ENCODE data around the gene NUBP2.

The NUBP2 gene

GRCh38 chr16:1757714-1758461 is 24.9 kb upstream of the NUBP2 start:
- no peak overlapping the region for H3K18ac ChIP-seq (ENCODE audit: low read length)

GRCh38 chr16:1758923-1759322 is 23.8 kb upstream of the NUBP2 start:
- Histone ChIP-seq H3K36me3 (replicated peaks in 1 of 2; ENCODE audit: control insufficient read depth in 2 of 2, insufficient read depth in 2 of 2, low read length in 2 of 2) (peaks cover 19 to 66% of the 10 kb centered on the region in 2 donors), H3K27ac (replicated peaks; ENCODE audit: low read length) (no peak overlapping the region), H4K91ac (ENCODE audit: low read depth, low read length, poor library complexity) (no peak overlapping the region), H2BK15ac (ENCODE audit: low read length) (no peak overlapping the region), H3K27me3 (ENCODE audit: control insufficient read depth in 3 of 3, insufficient read depth in 3 of 3, low read depth in 1 of 3, low read length in 3 of 3) (no peaks in the 10 kb centered on the region), H2BK5ac (ENCODE audit: low read length) (no peak overlapping the region), H4K8ac (ENCODE audit: low read depth, low read length) (no peak overlapping the region), H3K18ac (ENCODE audit: low read length) (no peak overlapping the region), H3K9ac (ENCODE audit: low read depth, low read length, poor library complexity) (peak overlapping the region; percentile 44), H2AFZ (ENCODE audit: low read length) (no peak overlapping the region), H3K14ac (ENCODE audit: low read length) (no peak overlapping the region), H3K4me1 (ENCODE audit: control insufficient read depth in 2 of 2, insufficient read depth in 1 of 2, low read depth in 1 of 2, low read length in 2 of 2) (peaks cover 0 to 8% of the 10 kb centered on the region in 2 donors), H3K4me2 (ENCODE audit: insufficient read depth, low read length, poor library complexity, severe bottlenecking) (no peak overlapping the region), H2BK120ac (ENCODE audit: low read depth, low read length) (no peak overlapping the region), H2BK12ac (ENCODE audit: low read length) (peak overlapping the region; percentile 22), H3K79me1 (ENCODE audit: low read depth, low read length) (no peaks in the 10 kb centered on the region), H3K23ac (ENCODE audit: low read depth, low read length, poor library complexity) (no peak overlapping the region), H3K4ac (ENCODE audit: low read length) (no peak overlapping the region), H3K9me3 (replicated peaks in 1 of 2; ENCODE audit: control insufficient read depth in 2 of 2, insufficient read depth in 1 of 2, low read depth in 1 of 2, low read length in 2 of 2) (no peaks in the 10 kb centered on the region), H2AK5ac (ENCODE audit: low read depth, low read length) (no peak overlapping the region), H3K4me3 (ENCODE audit: low read length in 2 of 2) (no peak overlapping the region)
- no CpG with 5 or more reads among the region's 18 CpGs for WGBS, 2 donors (ENCODE audit: extremely low coverage in 2 of 2, insufficient read length in 2 of 2, insufficient replicate concordance in 1 of 2)
- no peak for DNase-seq (ENCODE audit: low spot score)

More at GRCh38 chr16:1757714-1758461, 24.9 kb upstream of the NUBP2 start:
- no peak for DNase-seq (ENCODE audit: low spot score)
- Histone ChIP-seq H2BK5ac (ENCODE audit: low read length) (peak overlapping the region; percentile 66), H2AFZ (ENCODE audit: low read length) (no peak overlapping the region), H2BK15ac (ENCODE audit: low read length) (no peak overlapping the region), H3K27me3 (ENCODE audit: control insufficient read depth in 3 of 3, insufficient read depth in 3 of 3, low read depth in 1 of 3, low read length in 3 of 3) (no peaks in the 10 kb centered on the region), H4K91ac (ENCODE audit: low read depth, low read length, poor library complexity) (no peak overlapping the region), H3K36me3 (replicated peaks in 1 of 2; ENCODE audit: control insufficient read depth in 2 of 2, insufficient read depth in 2 of 2, low read length in 2 of 2) (peaks cover 18 to 62% of the 10 kb centered on the region in 2 donors), H3K4ac (ENCODE audit: low read length) (no peak overlapping the region), H3K79me1 (ENCODE audit: low read depth, low read length) (no peaks in the 10 kb centered on the region), H2BK12ac (ENCODE audit: low read length) (peak overlapping the region; percentile 22), H3K27ac (replicated peaks; ENCODE audit: low read length) (no peak overlapping the region), H3K14ac (ENCODE audit: low read length) (peak overlapping the region; percentile 21), H4K8ac (ENCODE audit: low read depth, low read length) (no peak overlapping the region), H3K4me1 (ENCODE audit: control insufficient read depth in 2 of 2, insufficient read depth in 1 of 2, low read depth in 1 of 2, low read length in 2 of 2) (peaks cover 0 to under 1% of the 10 kb centered on the region in 2 donors), H3K23ac (ENCODE audit: low read depth, low read length, poor library complexity) (peak overlapping the region; percentile 65), H3K4me2 (ENCODE audit: insufficient read depth, low read length, poor library complexity, severe bottlenecking) (peak overlapping the region; percentile 11), H3K4me3 (ENCODE audit: low read length in 2 of 2) (peak overlapping the region in 1 of 2 donors; percentile 41), H3K9ac (ENCODE audit: low read depth, low read length, poor library complexity) (no peak overlapping the region), H2AK5ac (ENCODE audit: low read depth, low read length) (no peak overlapping the region), H2BK120ac (ENCODE audit: low read depth, low read length) (no peak overlapping the region), H3K9me3 (replicated peaks in 1 of 2; ENCODE audit: control insufficient read depth in 2 of 2, insufficient read depth in 1 of 2, low read depth in 1 of 2, low read length in 2 of 2) (no peaks in the 10 kb centered on the region)
- no CpG with 5 or more reads among the region's 37 CpGs for WGBS, 2 donors (ENCODE audit: extremely low coverage in 2 of 2, insufficient read length in 2 of 2, insufficient replicate concordance in 1 of 2)

GRCh38 chr16:1759511-1759910 is 23.2 kb upstream of the NUBP2 start:
- Histone ChIP-seq H3K27ac (replicated peaks; ENCODE audit: low read length) (no peak overlapping the region), H2AK5ac (ENCODE audit: low read depth, low read length) (no peak overlapping the region), H3K4me2 (ENCODE audit: insufficient read depth, low read length, poor library complexity, severe bottlenecking) (no peak overlapping the region), H3K18ac (ENCODE audit: low read length) (no peak overlapping the region), H3K4ac (ENCODE audit: low read length) (no peak overlapping the region), H3K4me1 (ENCODE audit: control insufficient read depth in 2 of 2, insufficient read depth in 1 of 2, low read depth in 1 of 2, low read length in 2 of 2) (peaks cover 0 to 11% of the 10 kb centered on the region in 2 donors), H3K14ac (ENCODE audit: low read length) (no peak overlapping the region), H2BK12ac (ENCODE audit: low read length) (no peak overlapping the region), H3K79me1 (ENCODE audit: low read depth, low read length) (no peaks in the 10 kb centered on the region), H3K9ac (ENCODE audit: low read depth, low read length, poor library complexity) (no peak overlapping the region), H3K27me3 (ENCODE audit: control insufficient read depth in 3 of 3, insufficient read depth in 3 of 3, low read depth in 1 of 3, low read length in 3 of 3) (no peaks in the 10 kb centered on the region), H4K8ac (ENCODE audit: low read depth, low read length) (no peak overlapping the region), H3K4me3 (ENCODE audit: low read length in 2 of 2) (no peak overlapping the region), H3K23ac (ENCODE audit: low read depth, low read length, poor library complexity) (no peak overlapping the region), H3K36me3 (replicated peaks in 1 of 2; ENCODE audit: control insufficient read depth in 2 of 2, insufficient read depth in 2 of 2, low read length in 2 of 2) (peaks cover 22 to 68% of the 10 kb centered on the region in 2 donors), H2BK120ac (ENCODE audit: low read depth, low read length) (no peak overlapping the region), H4K91ac (ENCODE audit: low read depth, low read length, poor library complexity) (no peak overlapping the region), H2BK5ac (ENCODE audit: low read length) (no peak overlapping the region), H2BK15ac (ENCODE audit: low read length) (no peak overlapping the region), H2AFZ (ENCODE audit: low read length) (no peak overlapping the region), H3K9me3 (replicated peaks in 1 of 2; ENCODE audit: control insufficient read depth in 2 of 2, insufficient read depth in 1 of 2, low read depth in 1 of 2, low read length in 2 of 2) (no peaks in the 10 kb centered on the region)
- no CpG with 5 or more reads among the region's 21 CpGs for WGBS, 2 donors (ENCODE audit: extremely low coverage in 2 of 2, insufficient read length in 2 of 2, insufficient replicate concordance in 1 of 2)
- no peak for DNase-seq (ENCODE audit: low spot score)

GRCh38 chr16:1760911-1761310 is 21.8 kb upstream of the NUBP2 start:
- no peak for DNase-seq (ENCODE audit: low spot score)
- no peaks in the 10 kb centered on the region for H3K9me3 ChIP-seq (replicated peaks in 1 of 2; ENCODE audit: control insufficient read depth in 2 of 2, insufficient read depth in 1 of 2, low read depth in 1 of 2, low read length in 2 of 2)
- no peak overlapping the region for H3K18ac ChIP-seq (ENCODE audit: low read length)
- peaks cover 0 to 11% of the 10 kb centered on the region in 2 donors for H3K4me1 ChIP-seq (ENCODE audit: control insufficient read depth in 2 of 2, insufficient read depth in 1 of 2, low read depth in 1 of 2, low read length in 2 of 2)
- no peak overlapping the region for H2AFZ ChIP-seq (ENCODE audit: low read length)
- no peak overlapping the region for H2BK15ac ChIP-seq (ENCODE audit: low read length)
- no peak overlapping the region for H3K23ac ChIP-seq (ENCODE audit: low read depth, low read length, poor library complexity)
- no CpG with 5 or more reads among the region's 15 CpGs for WGBS, 2 donors (ENCODE audit: extremely low coverage in 2 of 2, insufficient read length in 2 of 2, insufficient replicate concordance in 1 of 2)
- H3K4ac ChIP-seq (ENCODE audit: low read length), result no peak overlapping the region
- no peak overlapping the region for H3K4me3 ChIP-seq (ENCODE audit: low read length in 2 of 2)
- no peak overlapping the region for H2BK12ac ChIP-seq (ENCODE audit: low read length)
- H2BK120ac ChIP-seq (ENCODE audit: low read depth, low read length), result no peak overlapping the region
- no peaks in the 10 kb centered on the region for H3K27me3 ChIP-seq (ENCODE audit: control insufficient read depth in 3 of 3, insufficient read depth in 3 of 3, low read depth in 1 of 3, low read length in 3 of 3)
- H3K9ac ChIP-seq (ENCODE audit: low read depth, low read length, poor library complexity), result no peak overlapping the region
- H3K36me3 ChIP-seq (replicated peaks in 1 of 2; ENCODE audit: control insufficient read depth in 2 of 2, insufficient read depth in 2 of 2, low read length in 2 of 2), result peaks cover 31 to 72% of the 10 kb centered on the region in 2 donors
- no peak overlapping the region for H2AK5ac ChIP-seq (ENCODE audit: low read depth, low read length)
- no peak overlapping the region for H3K14ac ChIP-seq (ENCODE audit: low read length)
- H3K4me2 ChIP-seq (ENCODE audit: insufficient read depth, low read length, poor library complexity, severe bottlenecking), result no peak overlapping the region
- H3K27ac ChIP-seq (replicated peaks; ENCODE audit: low read length), result no peak overlapping the region
- no peak overlapping the region for H2BK5ac ChIP-seq (ENCODE audit: low read length)
- H4K8ac ChIP-seq (ENCODE audit: low read depth, low read length), result no peak overlapping the region
- no peaks in the 10 kb centered on the region for H3K79me1 ChIP-seq (ENCODE audit: low read depth, low read length)
- no peak overlapping the region for H4K91ac ChIP-seq (ENCODE audit: low read depth, low read length, poor library complexity)
